Measurements from ENCODE around the gene SEC16B.

The SEC16B gene

GRCh38 chr1:177905686-177906085 lies 64.2 kb downstream of the SEC16B start:
- no peak for DNase-seq (ENCODE audit: low spot score)

GRCh38 chr1:177902266-177902665 lies 67.6 kb downstream of the SEC16B start:
- no peak for DNase-seq (ENCODE audit: low spot score)

- DNase-seq (ENCODE audit: low spot score), result no peak
Observed at GRCh38 chr1:177897998-177898654, 71.7 kb downstream of the SEC16B start.

GRCh38 chr1:177897281-177897997 lies 72.4 kb downstream of the SEC16B start:
- no peak for DNase-seq (ENCODE audit: low spot score)
